Suprapubic skin (tissue), 4 donors: ENCODE data around the gene CCM2. TPM values are rescaled to one million over a fixed set of nuclear protein-coding genes. Genes with fewer than 3 reads are reported as not detected.
A peak's percentile ranks its signal among the peaks of the same experiment; 100 is the strongest.

Source experiments
- DNase-seq, 2 donors: peaks; one replicate each; pipeline ENCODE4 v3.0.0-alpha.2; 2019; ENCODE audit warnings: low spot score in 2 of 2
- H3K27ac ChIP-seq: fragments of 200-600 bp; sonication (generic); one replicate; pipeline ENCODE4 v1.5.1; 2019
- H3K27me3 ChIP-seq: fragments of 200-600 bp; sonication (generic); one replicate; pipeline ENCODE4 v1.5.1; 2019
- H3K36me3 ChIP-seq: fragments of 200-600 bp; sonication (generic); one replicate; pipeline ENCODE4 v1.5.1; 2019
- H3K4me1 ChIP-seq: fragments of 200-600 bp; sonication (generic); one replicate; pipeline ENCODE4 v1.5.1; 2019
- H3K4me3 ChIP-seq: fragments of 200-600 bp; sonication (generic); one replicate; pipeline ENCODE4 v1.5.1; 2019; ENCODE audit warnings: mild to moderate bottlenecking
- H3K9me3 ChIP-seq: fragments of 200-600 bp; sonication (generic); one replicate; pipeline ENCODE4 v1.5.1; 2019
- CTCF ChIP-seq, 2 donors: fragments of 200-600 bp in 1 of 2; fragments of 450-650 bp in 1 of 2; sonication (generic) in 1 of 2; IDR thresholded peaks; one replicate each; pipeline ENCODE4 v1.5.1; 2016 to 2019; ENCODE audit warnings: antibody characterized with exemption in 2 of 2, mild to moderate bottlenecking in 1 of 2, moderate library complexity in 1 of 2
- EP300 ChIP-seq: sonication (generic); formaldehyde crosslinking; IDR thresholded peaks from one replicate; pipeline ENCODE4 v1.6.1; 2017; ENCODE audit warnings: antibody characterized with exemption
- POLR2A ChIP-seq, 2 donors: fragments of 450-650 bp; IDR thresholded peaks; one replicate each; pipeline ENCODE4 v1.6.1; 2017; ENCODE audit warnings: antibody characterized with exemption in 2 of 2, mild to moderate bottlenecking in 2 of 2, moderate library complexity in 2 of 2
- POLR2AphosphoS5 ChIP-seq, 3 donors: sonication (generic); formaldehyde crosslinking; IDR thresholded peaks; one replicate each; pipeline ENCODE4 v1.6.1; 2017; ENCODE audit warnings: antibody characterized with exemption in 3 of 3
- WGBS: methylation state at CpG from one replicate; pipeline ENCODE4 v1.1.5; 2018; 5-methylcytosine and 5-hydroxymethylcytosine counted together
- total RNA-seq, 4 donors: library from RNA; depleted of rRNA; stranded (reverse); fragments of >200 nt; gene quantifications; one replicate each; pipeline ENCODE4 v1.1.0, GENCODE V29; 2016

CCM2 gene
- total RNA-seq, 4 donors from 2014 or later, result 34.3 to 42.3 (median 35.9) TPM

DNA sequence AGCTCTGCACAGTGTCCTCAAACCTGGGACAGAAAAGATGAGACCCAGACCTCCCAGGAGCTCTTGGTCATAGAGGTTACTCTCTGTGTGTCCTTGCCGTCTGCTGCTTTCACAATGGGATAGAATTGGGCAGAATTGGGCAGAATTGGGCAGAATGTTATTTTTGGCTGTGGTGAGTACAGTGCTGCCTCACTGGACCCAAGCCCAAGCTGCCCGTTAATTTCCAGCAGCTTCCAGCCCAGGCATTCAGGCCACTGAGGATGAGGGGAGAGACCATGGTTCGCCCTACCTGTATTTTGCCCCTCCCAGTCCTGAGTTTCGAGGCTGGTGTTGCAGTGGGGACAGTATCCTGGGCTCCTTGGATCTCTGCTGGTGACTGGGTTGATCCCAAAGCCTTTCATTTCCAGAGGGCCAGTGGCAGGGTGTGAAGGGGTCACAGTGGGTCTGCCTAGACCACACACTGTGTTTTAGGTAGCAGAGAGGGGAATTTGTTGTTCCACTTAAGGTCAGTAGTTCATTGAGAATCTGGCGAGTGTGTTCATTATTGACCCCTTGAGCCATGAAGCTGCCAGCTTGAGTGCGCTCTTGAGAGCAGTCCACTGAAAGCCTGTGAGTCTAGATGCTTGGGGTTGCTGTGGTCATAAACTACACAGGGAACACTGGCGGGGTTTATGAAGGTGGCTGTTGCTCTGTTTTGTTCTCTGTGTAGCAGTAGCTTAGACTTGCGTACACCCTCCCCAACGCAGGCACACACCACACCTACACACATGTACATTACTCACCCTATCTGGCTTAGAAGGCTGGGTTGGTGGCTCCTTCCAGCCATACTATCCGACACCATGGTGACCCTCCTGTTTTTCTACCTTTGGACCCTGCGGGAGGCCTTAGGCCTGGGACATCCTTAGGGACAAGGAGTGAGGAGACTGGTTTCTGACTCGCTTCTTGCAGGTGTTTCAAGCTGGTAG is 65.3 kb downstream of the CCM2 start:
- TF ChIP-seq EP300 (no peak), POLR2AphosphoS5 (IDR thresholded peaks at IDR 0.05) (no peak), CTCF (IDR thresholded peaks at IDR 0.05) (no peak), POLR2A (IDR thresholded peaks at IDR 0.05) (no peak)
- Histone ChIP-seq H3K4me1 (no peaks in the 10 kb centered on the region), H3K9me3 (no peaks in the 10 kb centered on the region), H3K27me3 (no peaks in the 10 kb centered on the region), H3K36me3 (peaks cover 60% of the 10 kb centered on the region), H3K27ac (no peak overlapping the region), H3K4me3 (no peak overlapping the region)
- WGBS, result 90% methylated on average over 9 of the region's 12 CpGs
- DNase-seq, result peak in 1 of 2 donors; percentile 16

GRCh38 chr7:45066409-45066808 is 66.4 kb downstream of the CCM2 start:
- WGBS, result 87% methylated on average over 7 of the region's 7 CpGs
- Histone ChIP-seq H3K27ac (no peak overlapping the region), H3K9me3 (no peaks in the 10 kb centered on the region), H3K27me3 (no peaks in the 10 kb centered on the region), H3K36me3 (peaks cover 71% of the 10 kb centered on the region), H3K4me3 (no peak overlapping the region), H3K4me1 (no peaks in the 10 kb centered on the region)
- TF ChIP-seq POLR2AphosphoS5 (IDR thresholded peaks at IDR 0.05) (no peak), POLR2A (IDR thresholded peaks at IDR 0.05) (no peak), EP300 (no peak), CTCF (IDR thresholded peaks at IDR 0.05) (no peak)
- peak in 1 of 2 donors; percentile 53 for DNase-seq

- peaks cover 82% of the 10 kb centered on the region for H3K36me3 ChIP-seq
- WGBS, result 94% methylated on average over 3 of the region's 3 CpGs
- peak in 1 of 2 donors; percentile 31 for DNase-seq
Measured at GRCh38 chr7:45067582-45067981, 67.6 kb downstream of the CCM2 start.

GRCh38 chr7:45068236-45069023 is 68.4 kb downstream of the CCM2 start:
- Histone ChIP-seq H3K27ac (no peak overlapping the region), H3K36me3 (peaks cover 91% of the 10 kb centered on the region), H3K4me3 (no peak overlapping the region), H3K9me3 (no peaks in the 10 kb centered on the region), H3K4me1 (peaks cover 2% of the 10 kb centered on the region), H3K27me3 (no peaks in the 10 kb centered on the region)
- no peak for TF ChIP-seq POLR2A (IDR thresholded peaks at IDR 0.05)
- no peak for TF ChIP-seq POLR2AphosphoS5 (IDR thresholded peaks at IDR 0.05)
- no peak for TF ChIP-seq EP300
- no peak for TF ChIP-seq CTCF (IDR thresholded peaks at IDR 0.05)
- 85% methylated on average over 13 of the region's 15 CpGs for WGBS
- DNase-seq, result peak in 1 of 2 donors; percentile 56

More at GRCh38 chr7:45067582-45067981, 67.6 kb downstream of the CCM2 start:
- H3K27me3 ChIP-seq, result no peaks in the 10 kb centered on the region
- no peak overlapping the region for H3K27ac ChIP-seq
- H3K4me3 ChIP-seq, result no peak overlapping the region
- no peaks in the 10 kb centered on the region for H3K4me1 ChIP-seq
- no peak for TF ChIP-seq POLR2AphosphoS5 (IDR thresholded peaks at IDR 0.05)
- no peak for TF ChIP-seq CTCF (IDR thresholded peaks at IDR 0.05)
- no peak for TF ChIP-seq EP300
- TF ChIP-seq POLR2A (IDR thresholded peaks at IDR 0.05), result no peak
- H3K9me3 ChIP-seq, result no peaks in the 10 kb centered on the region
